GM19025 (cell line): ENCODE data around the gene CDKN2A.

Experiments used
- ATAC-seq: cut with Tn5 transposase; IDR thresholded peaks from one replicate; pipeline ENCODE4 v1.9.1; 2021; ENCODE audit warnings: mild to moderate bottlenecking, low read depth, moderate library complexity; ENCODE audit not compliant: unreplicated experiment

Gene CDKN2A

GRCh38 chr9:21983561-21983935 lies 10.6 kb downstream of the CDKN2A start:
- no peak for ATAC-seq

GRCh38 chr9:21982861-21983560 lies 11.2 kb downstream of the CDKN2A start:
- no peak for ATAC-seq

- no peak for ATAC-seq
These were observed 11.8 kb downstream of the CDKN2A start for GRCh38 chr9:21982391-21982790.

GRCh38 chr9:21976334-21976875 lies 17.8 kb downstream of the CDKN2A start:
- no peak for ATAC-seq

- peak; percentile 60 for ATAC-seq
These were observed 19.3 kb downstream of the CDKN2A start for GRCh38 chr9:21974722-21975409.

- ATAC-seq: no peak
These were observed 19.9 kb downstream of the CDKN2A start for GRCh38 chr9:21974343-21974721.

- no peak for ATAC-seq
These were observed 21.8 kb downstream of the CDKN2A start for GRCh38 chr9:21972361-21972760.

- ATAC-seq: no peak
These were observed 23.2 kb downstream of the CDKN2A start for GRCh38 chr9:21970800-21971640.

GRCh38 chr9:21969951-21970799 lies 24.0 kb downstream of the CDKN2A start:
- ATAC-seq: no peak

- no peak for ATAC-seq
These were observed 24.9 kb downstream of the CDKN2A start for GRCh38 chr9:21969011-21969940.

- ATAC-seq: no peak
These were observed 25.7 kb downstream of the CDKN2A start for GRCh38 chr9:21968331-21969010.

- no peak for ATAC-seq
These were observed 26.5 kb downstream of the CDKN2A start for GRCh38 chr9:21967702-21968101.

GRCh38 chr9:21967169-21967568 lies 27.0 kb downstream of the CDKN2A start:
- no peak for ATAC-seq

- ATAC-seq: no peak
These were observed 27.9 kb downstream of the CDKN2A start for GRCh38 chr9:21966140-21966851.

- ATAC-seq: peak; percentile 82
These were observed 28.7 kb downstream of the CDKN2A start for GRCh38 chr9:21965401-21965951.

- ATAC-seq: peak; percentile 60
These were observed 29.2 kb downstream of the CDKN2A start for GRCh38 chr9:21964925-21965385.

- no peak for ATAC-seq
These were observed 32.6 kb downstream of the CDKN2A start for GRCh38 chr9:21961569-21961968.
